ENCODE results near the gene PRSS2. TPM values are rescaled to one million over a fixed set of nuclear protein-coding genes. Genes with fewer than 3 reads are reported as not detected.
"Not testable (repeated sequence)": the region's sequence is repeated elsewhere in the genome, so short reads cannot be mapped to it uniquely, and the experiment has no call there.

The PRSS2 gene
- total RNA-seq, 1 experiment from 2014 or later, result 9.3 TPM

GRCh38 chr7:142754681-142755575 lies 15.8 kb upstream of the PRSS2 start:
- H3K4me3 Mint-ChIP-seq (ENCODE audit: unreplicated experiment), result no peak overlapping the region
- ChIA-PET POLR2A (no interaction called here), CTCF (no interaction called here)
- Histone ChIP-seq H3K27me3 (replicated peaks; ENCODE audit: control insufficient read depth, insufficient read depth, low read length) (no peaks in the 10 kb centered on the region), H3K36me3 (ENCODE audit: control insufficient read depth, insufficient read depth, low read length) (no peaks in the 10 kb centered on the region), H3K4me1 (peaks cover 4% of the 10 kb centered on the region), H3K9me3 (no peaks in the 10 kb centered on the region), H3K4me3 (ENCODE audit: low read depth, low read length) (no peak overlapping the region)
- intact Hi-C loops (cut with micrococcal nuclease; ENCODE audit: unreplicated experiment), result no loop called here
- no peaks in the 10 kb centered on the region for H3K36me3 Mint-ChIP-seq (ENCODE audit: insufficient read depth, unreplicated experiment)
- DNase-seq, result no peak
- H3K4me1 Mint-ChIP-seq (ENCODE audit: low read depth, unreplicated experiment), result peaks cover 10% of the 10 kb centered on the region
- H3K9me3 Mint-ChIP-seq (ENCODE audit: unreplicated experiment), result peaks cover 22% of the 10 kb centered on the region
- TF ChIP-seq, protein P1, sequence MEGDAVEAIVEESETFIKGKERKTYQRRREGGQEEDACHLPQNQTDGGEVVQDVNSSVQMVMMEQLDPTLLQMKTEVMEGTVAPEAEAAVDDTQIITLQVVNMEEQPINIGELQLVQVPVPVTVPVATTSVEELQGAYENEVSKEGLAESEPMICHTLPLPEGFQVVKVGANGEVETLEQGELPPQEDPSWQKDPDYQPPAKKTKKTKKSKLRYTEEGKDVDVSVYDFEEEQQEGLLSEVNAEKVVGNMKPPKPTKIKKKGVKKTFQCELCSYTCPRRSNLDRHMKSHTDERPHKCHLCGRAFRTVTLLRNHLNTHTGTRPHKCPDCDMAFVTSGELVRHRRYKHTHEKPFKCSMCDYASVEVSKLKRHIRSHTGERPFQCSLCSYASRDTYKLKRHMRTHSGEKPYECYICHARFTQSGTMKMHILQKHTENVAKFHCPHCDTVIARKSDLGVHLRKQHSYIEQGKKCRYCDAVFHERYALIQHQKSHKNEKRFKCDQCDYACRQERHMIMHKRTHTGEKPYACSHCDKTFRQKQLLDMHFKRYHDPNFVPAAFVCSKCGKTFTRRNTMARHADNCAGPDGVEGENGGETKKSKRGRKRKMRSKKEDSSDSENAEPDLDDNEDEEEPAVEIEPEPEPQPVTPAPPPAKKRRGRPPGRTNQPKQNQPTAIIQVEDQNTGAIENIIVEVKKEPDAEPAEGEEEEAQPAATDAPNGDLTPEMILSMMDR (IDR thresholded peaks at IDR 0.05; ENCODE audit: insufficient read depth in 1 of 2, low read depth in 1 of 2, low read length in 1 of 2, severe bottlenecking in 1 of 2, unreplicated experiment in 1 of 2), result no peak
- no peak overlapping the region for H3K27ac Mint-ChIP-seq (ENCODE audit: unreplicated experiment)
- no peaks in the 10 kb centered on the region for H3K27me3 Mint-ChIP-seq (ENCODE audit: insufficient read depth, unreplicated experiment)
- BruUV-seq (replicated peaks), result no TSS peak

DNA sequence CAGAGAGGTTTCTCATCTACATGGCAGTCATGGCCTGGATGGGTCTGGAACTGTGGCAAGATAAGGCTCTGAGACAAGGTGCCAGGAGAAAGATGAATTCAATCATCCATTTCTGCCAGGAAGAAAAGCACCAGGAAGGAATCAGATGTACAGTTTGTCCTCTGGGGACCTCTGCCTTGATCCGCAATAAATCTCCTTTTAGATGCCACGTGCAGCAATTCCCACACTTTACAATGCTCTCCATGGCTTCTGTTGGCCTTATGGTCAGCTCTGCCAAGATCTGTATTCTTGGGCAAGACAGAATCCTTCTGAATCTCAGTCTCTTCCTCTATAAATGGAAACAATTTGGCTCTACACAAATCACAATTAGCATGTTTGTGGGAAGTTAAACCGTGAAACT lies 12.5 kb upstream of the PRSS2 start:
- H3K4me3 ChIP-seq (ENCODE audit: low read depth, low read length); H3K36me3 Mint-ChIP-seq (ENCODE audit: insufficient read depth, unreplicated experiment); DNase-seq; H3K27me3 Mint-ChIP-seq (ENCODE audit: insufficient read depth, unreplicated experiment); H3K4me3 Mint-ChIP-seq (ENCODE audit: unreplicated experiment); intact Hi-C loops (cut with micrococcal nuclease; ENCODE audit: unreplicated experiment); H3K9me3 ChIP-seq; H3K27me3 ChIP-seq (replicated peaks; ENCODE audit: control insufficient read depth, insufficient read depth, low read length); POLR2A ChIA-PET; H3K36me3 ChIP-seq (ENCODE audit: control insufficient read depth, insufficient read depth, low read length); BruUV-seq (replicated peaks): not testable (repeated sequence)
- Mint-ChIP-seq H3K9me3 (ENCODE audit: unreplicated experiment) (peaks cover 18% of the 10 kb centered on the region), H3K4me1 (ENCODE audit: low read depth, unreplicated experiment) (peaks cover 18% of the 10 kb centered on the region), H3K27ac (ENCODE audit: unreplicated experiment) (peak overlapping the region; percentile 94)
- peaks cover 12% of the 10 kb centered on the region for H3K4me1 ChIP-seq
- CTCF ChIA-PET, result interaction anchor here (0.9 kb wide), 1 partner anchor 25 kb away, joined by 4 read pairs; no protein-coding TSS in a partner anchor

DNA sequence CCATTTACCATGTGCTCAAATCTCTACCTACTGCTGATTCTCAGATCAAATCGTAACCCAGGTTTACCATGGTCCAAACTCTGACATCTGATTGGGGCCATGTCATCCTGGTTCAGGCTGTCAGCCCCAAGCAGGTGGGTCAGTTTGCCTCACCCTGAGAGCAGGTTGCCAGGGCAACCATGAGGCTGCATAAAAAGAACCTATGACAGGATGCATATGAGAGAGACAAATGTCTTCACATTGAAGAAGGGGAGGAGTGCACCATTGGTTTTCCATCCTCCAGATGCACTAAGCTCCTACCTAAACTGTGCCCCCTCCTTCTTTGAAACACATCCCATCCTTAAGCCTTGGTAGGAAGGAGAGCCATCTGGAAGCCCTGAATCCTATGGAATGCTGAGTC lies 11.3 kb upstream of the PRSS2 start:
- H3K4me1 ChIP-seq, result peaks cover 12% of the 10 kb centered on the region
- Mint-ChIP-seq H3K27me3 (ENCODE audit: insufficient read depth, unreplicated experiment) (no peaks in the 10 kb centered on the region), H3K9me3 (ENCODE audit: unreplicated experiment) (peaks cover 18% of the 10 kb centered on the region), H3K4me1 (ENCODE audit: low read depth, unreplicated experiment) (peaks cover 18% of the 10 kb centered on the region), H3K27ac (ENCODE audit: unreplicated experiment) (peak overlapping the region; percentile 94), H3K36me3 (ENCODE audit: insufficient read depth, unreplicated experiment) (no peaks in the 10 kb centered on the region), H3K4me3 (ENCODE audit: unreplicated experiment) (no peak overlapping the region)
- DNase-seq, result no peak
- H3K27me3 ChIP-seq (replicated peaks; ENCODE audit: control insufficient read depth, insufficient read depth, low read length), result no peaks in the 10 kb centered on the region
- CTCF ChIA-PET, result interaction anchor here (1.2 to 2.0 kb wide), 2 partner anchors 24 to 47 kb away, joined by 3 to 10 read pairs; no protein-coding TSS in a partner anchor
- no peaks in the 10 kb centered on the region for H3K9me3 ChIP-seq
- POLR2A ChIA-PET, result no interaction called here
- intact Hi-C loops (cut with micrococcal nuclease; ENCODE audit: unreplicated experiment), result no loop called here
- H3K4me3 ChIP-seq (ENCODE audit: low read depth, low read length), result no peak overlapping the region
- no peaks in the 10 kb centered on the region for H3K36me3 ChIP-seq (ENCODE audit: control insufficient read depth, insufficient read depth, low read length)
- TF ChIP-seq, protein P1 (IDR thresholded peaks at IDR 0.05; ENCODE audit: insufficient read depth in 1 of 2, low read depth in 1 of 2, low read length in 1 of 2, severe bottlenecking in 1 of 2, unreplicated experiment in 1 of 2), result no peak
- BruUV-seq (replicated peaks), result TSS peak; percentile 86

Measured in Caco-2 (cell line).